Fibroblast of peridontal ligament (primary cell): Measurements from ENCODE around the gene ACHE.

Experiments used
- DNase-seq: peaks from one replicate; pipeline ENCODE4 v3.0.0-alpha.2; 2010; ENCODE audit errors: extremely low read depth

The ACHE gene

GRCh38 chr7:100884736-100885439, 10.8 kb downstream of the ACHE start:
- no peak for DNase-seq

- no peak for DNase-seq
Observed at GRCh38 chr7:100882785-100883526, 12.7 kb downstream of the ACHE start.

GRCh38 chr7:100882201-100882600, 13.5 kb downstream of the ACHE start:
- DNase-seq: no peak

- DNase-seq: no peak
Observed at GRCh38 chr7:100881136-100881535, 14.6 kb downstream of the ACHE start.

GRCh38 chr7:100880645-100881044, 15.0 kb downstream of the ACHE start:
- no peak for DNase-seq

- no peak for DNase-seq
Observed at GRCh38 chr7:100879685-100880261, 15.9 kb downstream of the ACHE start.

GRCh38 chr7:100878685-100879084, 17.0 kb downstream of the ACHE start:
- no peak for DNase-seq

GRCh38 chr7:100878013-100878412, 17.7 kb downstream of the ACHE start:
- no peak for DNase-seq

GRCh38 chr7:100875356-100875751, 20.3 kb downstream of the ACHE start:
- peak; percentile 14 for DNase-seq

GRCh38 chr7:100874577-100875355, 20.9 kb downstream of the ACHE start, which contains the start of gene SRRT:
SRRT (plus strand) TSS chr7:100875103; CDS start chr7:100875591, 488 bp downstream.
- DNase-seq: peak; percentile 97

- DNase-seq: no peak
Observed at GRCh38 chr7:100874300-100874576, 21.4 kb downstream of the ACHE start.

GRCh38 chr7:100873599-100874299, 21.9 kb downstream of the ACHE start:
- DNase-seq: no peak

- DNase-seq: no peak
Observed at GRCh38 chr7:100867776-100868485, 27.8 kb downstream of the ACHE start.

- DNase-seq: peak; percentile 96
Observed at GRCh38 chr7:100867040-100867775, 28.5 kb downstream of the ACHE start, which contains the start of gene TRIP6. TRIP6 (plus strand) TSS chr7:100867387; CDS start chr7:100867498, 111 bp downstream.

GRCh38 chr7:100866729-100867039, 29.0 kb downstream of the ACHE start:
- no peak for DNase-seq

GRCh38 chr7:100865938-100866728, 29.6 kb downstream of the ACHE start:
- DNase-seq: no peak

GRCh38 chr7:100865372-100865911, 30.2 kb downstream of the ACHE start:
- DNase-seq: no peak

- no peak for DNase-seq
Observed at GRCh38 chr7:100864263-100864845, 31.3 kb downstream of the ACHE start.

GRCh38 chr7:100863406-100863950, 32.2 kb downstream of the ACHE start:
- DNase-seq: peak; percentile 42
